HUES64 (cell line): Measurements from ENCODE around the gene EFHD1.
"Not testable (repeated sequence)": the region's sequence is repeated elsewhere in the genome, so short reads cannot be mapped to it uniquely, and the experiment has no call there.

ENCODE experiments used
- H3K27ac ChIP-seq: 2 replicates; pipeline ENCODE4 v1.7.0; 2013; ENCODE audit warnings: low read depth, low read length, inconsistent platforms
- H3K27me3 ChIP-seq: 2 replicates; pipeline ENCODE4 v1.6.1; 2013; ENCODE audit warnings: mild to moderate bottlenecking, low read length; ENCODE audit not compliant: insufficient read depth
- H3K36me3 ChIP-seq: 2 replicates; pipeline ENCODE4 v1.6.1; 2013; ENCODE audit warnings: mild to moderate bottlenecking, low read length; ENCODE audit not compliant: insufficient read depth
- H3K4me1 ChIP-seq: 2 replicates; pipeline ENCODE4 v1.6.1; 2013; ENCODE audit warnings: mild to moderate bottlenecking, low read length, moderate library complexity; ENCODE audit not compliant: insufficient read depth
- H3K4me3 ChIP-seq: 2 replicates; pipeline ENCODE4 v1.5.1; 2013; ENCODE audit warnings: mild to moderate bottlenecking, low read length, moderate library complexity
- H3K9ac ChIP-seq: 2 replicates; pipeline ENCODE4 v1.6.1; 2013; ENCODE audit warnings: mild to moderate bottlenecking, low read depth, low read length
- H3K9me3 ChIP-seq: 2 replicates; pipeline ENCODE4 v1.6.1; 2013; ENCODE audit warnings: low read depth, low read length; ENCODE audit not compliant: insufficient read depth
- WGBS: fragments of 150-250, 120-280 bp; methylation state at CpG from one replicate; pipeline ENCODE4 v1.1.7; 2013; ENCODE audit warnings: missing lambda C conversion rate; 5-methylcytosine and 5-hydroxymethylcytosine counted together

Gene EFHD1

GRCh38 chr2:232622563-232622962 lies 10.8 kb upstream of the EFHD1 start:
- Histone ChIP-seq H3K36me3 (no peaks in the 10 kb centered on the region), H3K9ac (no peak overlapping the region), H3K4me1 (no peaks in the 10 kb centered on the region), H3K27ac (no peak overlapping the region), H3K27me3 (no peaks in the 10 kb centered on the region), H3K4me3 (no peak overlapping the region), H3K9me3 (no peaks in the 10 kb centered on the region)
- 80% methylated on average over 6 of the region's 7 CpGs for WGBS

- Histone ChIP-seq H3K4me3 (no peak overlapping the region), H3K27ac (no peak overlapping the region), H3K27me3 (no peaks in the 10 kb centered on the region), H3K4me1 (no peaks in the 10 kb centered on the region), H3K9ac (no peak overlapping the region), H3K36me3 (no peaks in the 10 kb centered on the region), H3K9me3 (no peaks in the 10 kb centered on the region)
- 68% methylated on average over 10 of the region's 10 CpGs for WGBS
These were observed 9.3 kb upstream of the EFHD1 start for GRCh38 chr2:232623768-232624765.

- H3K36me3 ChIP-seq, result no peaks in the 10 kb centered on the region
These were observed 6.8 kb upstream of the EFHD1 start for GRCh38 chr2:232626584-232626983.

GRCh38 chr2:232628466-232629128 lies 4.8 kb upstream of the EFHD1 start:
- H3K36me3 ChIP-seq, result no peaks in the 10 kb centered on the region
- WGBS, result 85% methylated on average over 10 of the region's 10 CpGs

More at GRCh38 chr2:232626584-232626983, 6.8 kb upstream of the EFHD1 start:
- Histone ChIP-seq H3K27ac (no peak overlapping the region), H3K9me3 (no peaks in the 10 kb centered on the region), H3K4me1 (no peaks in the 10 kb centered on the region), H3K4me3 (no peak overlapping the region), H3K27me3 (peaks cover 5% of the 10 kb centered on the region), H3K9ac (no peak overlapping the region)
- 83% methylated on average over 1 of the region's 1 CpG for WGBS

GRCh38 chr2:232629129-232629475 lies 4.3 kb upstream of the EFHD1 start:
- Histone ChIP-seq H3K4me3 (no peak overlapping the region), H3K9me3 (no peaks in the 10 kb centered on the region), H3K36me3 (no peaks in the 10 kb centered on the region), H3K27me3 (peaks cover 30% of the 10 kb centered on the region), H3K27ac (no peak overlapping the region), H3K9ac (no peak overlapping the region), H3K4me1 (no peaks in the 10 kb centered on the region)
- 96% methylated on average over 1 of the region's 2 CpGs for WGBS

More at GRCh38 chr2:232628466-232629128, 4.8 kb upstream of the EFHD1 start:
- H3K9ac ChIP-seq, result no peak overlapping the region
- H3K4me3 ChIP-seq, result no peak overlapping the region
- peaks cover 25% of the 10 kb centered on the region for H3K27me3 ChIP-seq
- H3K27ac ChIP-seq, result no peak overlapping the region
- H3K4me1 ChIP-seq, result no peaks in the 10 kb centered on the region
- no peaks in the 10 kb centered on the region for H3K9me3 ChIP-seq

GRCh38 chr2:232632229-232632903 lies 1.0 kb upstream of the EFHD1 start:
- Histone ChIP-seq H3K27me3 (peaks cover 59% of the 10 kb centered on the region), H3K9me3 (no peaks in the 10 kb centered on the region), H3K9ac (no peak overlapping the region), H3K27ac (no peak overlapping the region), H3K4me1 (peaks cover 5% of the 10 kb centered on the region; the same call in 1 of the 2 replicates), H3K4me3 (peak overlapping the region; percentile 76), H3K36me3 (no peaks in the 10 kb centered on the region)
- 68% methylated on average over 19 of the region's 19 CpGs for WGBS

- Histone ChIP-seq H3K27me3 (peaks cover 60% of the 10 kb centered on the region), H3K27ac (no peak overlapping the region), H3K9ac (peak overlapping the region; percentile 64; the same call in 1 of the 2 replicates), H3K4me3 (peak overlapping the region; percentile 76), H3K4me1 (peaks cover 5% of the 10 kb centered on the region; the same call in 1 of the 2 replicates), H3K36me3 (no peaks in the 10 kb centered on the region), H3K9me3 (no peaks in the 10 kb centered on the region)
- 4% methylated on average over 40 of the region's 40 CpGs for whole genome bisulfite sequencing
These were observed 446 bp upstream of the EFHD1 start for GRCh38 chr2:232632904-232633412.

GRCh38 chr2:232634206-232635150 lies 1.1 kb downstream of the EFHD1 start:
- H3K9me3 ChIP-seq, result no peaks in the 10 kb centered on the region
- peaks cover 68% of the 10 kb centered on the region for H3K27me3 ChIP-seq
- no peaks in the 10 kb centered on the region for H3K36me3 ChIP-seq
- no peak overlapping the region for H3K27ac ChIP-seq
- no peak overlapping the region for H3K9ac ChIP-seq
- H3K4me3 ChIP-seq, result peak overlapping the region; percentile 76
- WGBS, result 5% methylated on average over 61 of the region's 61 CpGs
- H3K4me1 ChIP-seq, result peaks cover 5% of the 10 kb centered on the region; the same call in 1 of the 2 replicates

GRCh38 chr2:232635376-232635775 lies 2.0 kb downstream of the EFHD1 start:
- not testable (repeated sequence) for H3K27ac ChIP-seq, H3K4me3 ChIP-seq

GRCh38 chr2:232635820-232636219 lies 2.4 kb downstream of the EFHD1 start:
- Histone ChIP-seq H3K4me1 (peaks cover 5% of the 10 kb centered on the region; the same call in 1 of the 2 replicates), H3K4me3 (no peak overlapping the region), H3K27me3 (peaks cover 72% of the 10 kb centered on the region), H3K9ac (no peak overlapping the region), H3K9me3 (no peaks in the 10 kb centered on the region), H3K36me3 (no peaks in the 10 kb centered on the region), H3K27ac (no peak overlapping the region)
- 91% methylated on average over 2 of the region's 4 CpGs for WGBS

More at GRCh38 chr2:232635376-232635775, 2.0 kb downstream of the EFHD1 start:
- H3K4me1 ChIP-seq, H3K36me3 ChIP-seq, H3K9ac ChIP-seq, H3K9me3 ChIP-seq: not testable (repeated sequence)
- 95% methylated on average over 10 of the region's 10 CpGs for WGBS
- H3K27me3 ChIP-seq, result peaks cover 71% of the 10 kb centered on the region
